Pericardium fibroblast (primary cell): ENCODE data around the gene ATG9A. TPM values are rescaled to one million over a fixed set of nuclear protein-coding genes. Genes with fewer than 3 reads are reported as not detected.

Experiments used
- total RNA-seq: library from RNA; depleted of rRNA; stranded (reverse); fragments of >200 nt; gene quantifications from 2 replicates; pipeline ENCODE4 v1.2.3, GENCODE V29; 2015

ATG9A gene, protein sequence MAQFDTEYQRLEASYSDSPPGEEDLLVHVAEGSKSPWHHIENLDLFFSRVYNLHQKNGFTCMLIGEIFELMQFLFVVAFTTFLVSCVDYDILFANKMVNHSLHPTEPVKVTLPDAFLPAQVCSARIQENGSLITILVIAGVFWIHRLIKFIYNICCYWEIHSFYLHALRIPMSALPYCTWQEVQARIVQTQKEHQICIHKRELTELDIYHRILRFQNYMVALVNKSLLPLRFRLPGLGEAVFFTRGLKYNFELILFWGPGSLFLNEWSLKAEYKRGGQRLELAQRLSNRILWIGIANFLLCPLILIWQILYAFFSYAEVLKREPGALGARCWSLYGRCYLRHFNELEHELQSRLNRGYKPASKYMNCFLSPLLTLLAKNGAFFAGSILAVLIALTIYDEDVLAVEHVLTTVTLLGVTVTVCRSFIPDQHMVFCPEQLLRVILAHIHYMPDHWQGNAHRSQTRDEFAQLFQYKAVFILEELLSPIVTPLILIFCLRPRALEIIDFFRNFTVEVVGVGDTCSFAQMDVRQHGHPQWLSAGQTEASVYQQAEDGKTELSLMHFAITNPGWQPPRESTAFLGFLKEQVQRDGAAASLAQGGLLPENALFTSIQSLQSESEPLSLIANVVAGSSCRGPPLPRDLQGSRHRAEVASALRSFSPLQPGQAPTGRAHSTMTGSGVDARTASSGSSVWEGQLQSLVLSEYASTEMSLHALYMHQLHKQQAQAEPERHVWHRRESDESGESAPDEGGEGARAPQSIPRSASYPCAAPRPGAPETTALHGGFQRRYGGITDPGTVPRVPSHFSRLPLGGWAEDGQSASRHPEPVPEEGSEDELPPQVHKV
- total RNA-seq: 50.3 and 60.6 TPM in 2 replicates

GRCh38 chr2:219229305-219230058 is at the start of gene ATG9A, which contains the start of gene ANKZF1:
TSS of gene ATG9A (minus strand) at chr2:219229636. CDS start at chr2:219228024, 1,612 bp downstream.
TSS of gene ANKZF1 (plus strand) at chr2:219229806. CDS start at chr2:219230258, 452 bp downstream.

DNA sequence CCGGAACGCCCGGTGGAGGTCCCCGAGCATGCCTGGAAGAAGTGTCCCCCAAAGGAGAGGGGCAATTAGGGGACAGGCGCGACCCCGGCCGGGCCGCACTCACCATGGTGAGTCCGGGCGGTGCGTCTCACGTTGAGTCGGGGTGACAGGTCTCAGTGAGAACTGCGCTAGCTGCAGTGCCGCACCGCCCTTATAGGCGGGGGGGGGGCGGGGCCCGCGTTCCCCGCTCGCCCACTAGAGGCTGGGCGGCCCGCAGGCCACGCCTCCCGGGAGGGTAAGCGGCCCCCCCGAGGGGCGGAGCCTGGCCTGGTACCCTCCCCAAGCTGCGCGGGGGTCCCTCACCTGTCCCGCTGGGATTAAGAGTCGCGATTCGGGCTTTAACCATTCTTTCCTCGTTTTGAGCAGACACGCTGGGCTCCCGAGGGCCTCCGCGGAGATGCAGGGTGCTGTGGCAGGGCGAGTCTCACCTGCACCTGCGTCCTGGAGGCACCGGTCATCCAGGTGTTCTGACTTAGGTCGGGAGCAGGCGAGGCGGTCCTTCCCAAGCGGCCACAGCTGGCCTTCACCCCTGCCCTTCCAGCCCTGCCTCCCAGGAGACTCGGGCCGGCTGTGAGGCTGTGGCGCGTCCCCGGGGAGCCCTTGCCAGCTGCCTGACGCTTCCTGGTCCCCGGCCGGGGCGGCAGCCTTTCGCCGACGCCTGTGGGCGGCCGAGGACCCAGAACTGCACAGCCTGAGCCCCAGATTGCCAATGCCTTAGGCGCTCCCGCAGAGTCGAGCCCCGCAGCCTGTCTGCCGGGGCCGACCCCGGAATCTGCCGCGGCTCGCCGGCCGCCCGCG is 24.5 kb upstream of the ATG9A start, which contains the start of gene TUBA4A:
TSS of gene TUBA4A (minus strand) at position 166 of the 837 bp plus-strand sequence. CDS start at position 106, 60 bp downstream.

GRCh38 chr2:219252900-219253752 is 23.7 kb upstream of the ATG9A start, which contains the start of gene TUBA4B:
TSS of gene TUBA4B (plus strand) at chr2:219253243. CDS start at chr2:219253408, 165 bp downstream.

GRCh38 chr2:219245148-219245898 is 15.9 kb upstream of the ATG9A start, which contains the start of the genes GLB1L and STK16:
TSS of gene GLB1L (minus strand) at chr2:219245444. CDS start at chr2:219243573, 1,871 bp downstream.
TSS of gene STK16 (plus strand) at chr2:219245479. CDS start at chr2:219246000, 521 bp downstream.

GRCh38 chr2:219218732-219219701 is 10.4 kb downstream of the ATG9A start, which contains the start of gene ABCB6:
TSS of gene ABCB6 (minus strand) at chr2:219218958. CDS start at chr2:219218673, 285 bp downstream.

GRCh38 chr2:219206328-219207133 is 22.9 kb downstream of the ATG9A start, which contains the start of gene ZFAND2B:
TSS of gene ZFAND2B (plus strand) at chr2:219206782. CDS start at chr2:219206988, 206 bp downstream.

GRCh38 chr2:219177552-219178376 is 51.7 kb downstream of the ATG9A start, which contains the start of gene RETREG2:
TSS of gene RETREG2 (plus strand) at chr2:219178275. CDS start at chr2:219178353, 78 bp downstream.

DNA sequence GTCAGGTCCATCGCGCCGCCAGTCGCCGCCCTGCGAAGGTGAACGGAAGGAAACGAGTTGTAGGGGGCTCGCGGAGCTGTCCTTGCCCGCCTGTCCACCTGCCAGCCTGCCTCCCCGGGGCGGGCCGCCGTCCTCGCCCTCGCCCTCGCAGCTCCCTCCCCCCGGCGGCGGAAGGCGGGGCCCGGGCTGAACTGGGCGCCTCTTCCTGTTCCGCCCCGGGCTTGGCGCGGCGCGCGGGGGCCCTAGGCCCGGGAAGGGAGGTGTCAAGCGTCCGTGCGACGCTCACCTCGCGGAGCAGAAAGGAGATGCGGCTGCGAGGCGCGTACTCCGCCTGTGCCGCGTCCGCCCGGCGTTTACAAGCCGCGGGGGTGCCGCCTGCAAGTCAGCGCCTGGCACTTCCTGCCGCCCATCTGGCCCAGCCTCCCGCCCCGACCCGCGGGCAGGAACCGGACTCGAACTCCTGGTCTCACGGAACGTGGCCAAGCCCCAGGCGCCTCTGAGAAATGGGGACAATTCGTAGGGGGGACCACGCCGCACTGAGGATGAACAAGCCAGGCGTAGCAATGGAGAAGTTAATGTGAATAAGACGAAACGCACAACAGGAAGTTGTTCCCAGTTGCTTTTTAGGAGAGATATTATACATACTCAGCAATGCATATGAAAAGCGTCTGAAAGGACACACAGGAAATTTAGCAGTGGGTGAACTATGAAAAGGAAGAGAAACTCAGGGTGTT is 52.5 kb downstream of the ATG9A start, which contains the start of gene CNPPD1:
TSS of gene CNPPD1 (minus strand) at position 108 of the 734 bp plus-strand sequence. CDS start at position 11, 97 bp downstream.

GRCh38 chr2:219169930-219170654 is 59.3 kb downstream of the ATG9A start, which contains the start of gene SLC23A3:
TSS of gene SLC23A3 (minus strand) at chr2:219170029. CDS start at chr2:219169984, 45 bp downstream.

Other genes with a start within 250 kb of the ATG9A start
- not detected in 2 replicates for gene FEV, start 244.5 kb downstream of the ATG9A start, total RNA-seq
- not detected in 2 replicates for gene CRYBA2, start 236.2 kb downstream of the ATG9A start, total RNA-seq
- not detected in 2 replicates for gene CFAP65, start 188.1 kb downstream of the ATG9A start, total RNA-seq
- 0.12 TPM in 1 of 2 replicates, not detected in the other for gene IHH, start 168.7 kb downstream of the ATG9A start, total RNA-seq
- 20.0 and 24.2 TPM in 2 replicates for gene NHEJ1, start 68.8 kb downstream of the ATG9A start, total RNA-seq
- gene SLC23A3, start 59.6 kb downstream of the ATG9A start, total RNA-seq: 0.09 and 0.12 TPM in 2 replicates
- 20.2 and 24.2 TPM in 2 replicates for gene CNPPD1, start 52.7 kb downstream of the ATG9A start, total RNA-seq
- gene RETREG2, start 51.4 kb downstream of the ATG9A start, total RNA-seq: 40.9 and 47.1 TPM in 2 replicates
- 26.0 and 28.9 TPM in 2 replicates for gene ZFAND2B, start 22.9 kb downstream of the ATG9A start, total RNA-seq
- 22.0 and 33.0 TPM in 2 replicates for gene ABCB6, start 10.7 kb downstream of the ATG9A start, total RNA-seq
- gene ANKZF1, start 170 bp upstream of the ATG9A start, total RNA-seq: 32.1 and 33.6 TPM in 2 replicates
- 13.0 and 24.3 TPM in 2 replicates for gene GLB1L, start 15.8 kb upstream of the ATG9A start, total RNA-seq
- gene STK16, start 15.8 kb upstream of the ATG9A start, total RNA-seq: 12.2 and 13.4 TPM in 2 replicates
- not detected in 2 replicates for gene TUBA4B, start 23.6 kb upstream of the ATG9A start, total RNA-seq
- 2.0 and 6.0 TPM in 2 replicates for gene TUBA4A, start 24.3 kb upstream of the ATG9A start, total RNA-seq
- 31.4 and 35.7 TPM in 2 replicates for gene DNAJB2, start 49.7 kb upstream of the ATG9A start, total RNA-seq
- gene PTPRN, start 79.8 kb upstream of the ATG9A start, total RNA-seq: 4.6 and 6.0 TPM in 2 replicates
- gene RESP18, start 103.1 kb upstream of the ATG9A start, total RNA-seq: not detected in 2 replicates
- 58.1 and 63.8 TPM in 2 replicates for gene DNPEP, start 158.3 kb upstream of the ATG9A start, total RNA-seq
- gene DES, start 188.7 kb upstream of the ATG9A start, total RNA-seq: 98.0 and 165 TPM in 2 replicates
- 22.5 and 32.4 TPM in 2 replicates for gene SPEG, start 205.2 kb upstream of the ATG9A start, total RNA-seq